Heart left ventricle (tissue), 16 donors: ENCODE results near the gene CDC42EP1. TPM values are rescaled to one million over a fixed set of nuclear protein-coding genes. Genes with fewer than 3 reads are reported as not detected.
A peak's percentile ranks its signal among the peaks of the same experiment; 100 is the strongest.

Experiments used
- ATAC-seq, 4 donors: fragments of 200-7000 bp; cut with Tn5 transposase; one replicate each; pipeline ENCODE4 v1.9.1; 2020 to 2022; ENCODE audit warnings: moderate library complexity in 4 of 4, mild to moderate bottlenecking in 3 of 4, moderate number of reproducible peaks in 1 of 4
- DNase-seq, 5 donors: peaks; one replicate each; pipeline ENCODE4 v3.0.0-alpha.2; 2020
- H3K27ac ChIP-seq, 12 donors: fragments of 200-600 bp; sonication (generic) in 4 of 12; one replicate each; pipeline versions ENCODE4 v1.5.0 to v1.8.0; 2016 to 2022; ENCODE audit warnings: mild to moderate bottlenecking in 2 of 12
- H3K27me3 ChIP-seq, 9 donors: fragments of 200-600 bp; sonication (generic) in 2 of 9; one replicate each; pipeline versions ENCODE4 v1.5.1 to v1.8.0; 2016 to 2022; ENCODE audit warnings: mild to moderate bottlenecking in 3 of 9
- H3K36me3 ChIP-seq, 9 donors: fragments of 200-600 bp; sonication (generic) in 2 of 9; one replicate each; pipeline versions ENCODE4 v1.5.0 to v1.8.0; 2018 to 2022; ENCODE audit warnings: mild to moderate bottlenecking in 2 of 9
- H3K4me1 ChIP-seq, 12 donors: fragments of 200-600 bp; sonication (generic) in 4 of 12; one replicate each; pipeline versions ENCODE4 v1.5.0 to v1.8.0; 2016 to 2022; ENCODE audit warnings: mild to moderate bottlenecking in 3 of 12
- H3K4me3 ChIP-seq, 12 donors: fragments of 200-600 bp; sonication (generic) in 4 of 12; one replicate each; pipeline versions ENCODE4 v1.5.0 to v1.8.0; 2017 to 2022; ENCODE audit warnings: mild to moderate bottlenecking in 9 of 12, moderate library complexity in 4 of 12
- H3K9me3 ChIP-seq, 12 donors: fragments of 200-600 bp; sonication (generic) in 4 of 12; one replicate each; pipeline versions ENCODE4 v1.5.0 to v1.8.0; 2016 to 2022; ENCODE audit warnings: mild to moderate bottlenecking in 1 of 12
- POLR2A ChIP-seq, 2 donors: fragments of 450-650 bp; IDR thresholded peaks; one replicate each; pipeline ENCODE4 v1.6.1; 2017; ENCODE audit warnings: antibody characterized with exemption in 2 of 2, mild to moderate bottlenecking in 2 of 2, moderate library complexity in 2 of 2
- WGBS, 4 donors: extraction: QIAGEN DNeasy Blood & Tissue Kit in 2 of 4; methylation state at CpG; one replicate each; pipeline versions ENCODE4 v1.1.5 to v1.1.7; 2013 to 2018; 5-methylcytosine and 5-hydroxymethylcytosine counted together
- intact Hi-C, 10 donors: fragments of 100-400 bp; cut with DNase I; formaldehyde crosslinking; loops; one replicate each; pipeline versions ENCODE4 v1.11.1 to v1.14.2; 2022
- polyA plus RNA-seq, 2 donors: library from polyadenylated mRNA; stranded (reverse); fragments of 200-250 nt; gene quantifications; one replicate each; pipeline ENCODE4 v1.2.3, GENCODE V29; 2013
- total RNA-seq, 9 donors: library from RNA; depleted of rRNA in 2 of 9; stranded (reverse); fragments of >200 nt in 2 of 9; fragmentation: NEBNext Ultra II Directional in 3 of 9; extraction: Animal tissue kit (Norgen Biotek cat#: 25700) in 3 of 9; gene quantifications; one replicate each; pipeline versions ENCODE4 v1.1.0 to v1.2.4, GENCODE V29; 2016 to 2023
- TF ChIP-seq, protein P1 (sequence below), 12 donors: fragments of 200-600 bp; sonication (generic) in 4 of 12; IDR thresholded peaks; one replicate each; pipeline versions ENCODE4 v1.5.0 to v1.8.0; 2018 to 2022; ENCODE audit warnings: antibody characterized with exemption in 12 of 12, mild to moderate bottlenecking in 5 of 12
- donor health status: ischemic (EF 13 %, LVEDD 7.1; RV severe dilation, severe dysfunction).
- donor health status: healthy with polysubstance abuse.
- donor health status: DM: no; HTN: yes; CAD: no.
- donor health status: DM: no; HTN: no; CAD: no.
- donor health status: ischemic (EF 25% LVEDD 6.9; RV normal size, moderate dysfunction).
- donor health status: ischemic (EF 25% LVEDD 5.7; RV mildly dilated, moderate dysfunction).
- donor health status: healthy.
- donor health status: DM: yes; HTN: yes; CAD: no.
- donor health status: ischemic (EF 35%, LVEDD 5.7; RV mildly dilated, moderate dysfunction).
- donor health status: nonischemic (EF 11% LVEDD 7.7; RV severe dilation, severe dysfunction).
- donor health status: DM: yes; HTN: yes; CAD: no.
- donor health status: PGD.
- donor health status: ischemic (EF 29% LVEDD 5.4; RV normal size, mild dysfunction).
- donor health status: nonischemic (EF 23%, LVEDD 6.1; RV moderate dilation, normal function).

CDC42EP1 gene
- total and polyA plus RNA-seq, 11 donors = 10.4 to 34.9 (median 17.7) TPM

DNA sequence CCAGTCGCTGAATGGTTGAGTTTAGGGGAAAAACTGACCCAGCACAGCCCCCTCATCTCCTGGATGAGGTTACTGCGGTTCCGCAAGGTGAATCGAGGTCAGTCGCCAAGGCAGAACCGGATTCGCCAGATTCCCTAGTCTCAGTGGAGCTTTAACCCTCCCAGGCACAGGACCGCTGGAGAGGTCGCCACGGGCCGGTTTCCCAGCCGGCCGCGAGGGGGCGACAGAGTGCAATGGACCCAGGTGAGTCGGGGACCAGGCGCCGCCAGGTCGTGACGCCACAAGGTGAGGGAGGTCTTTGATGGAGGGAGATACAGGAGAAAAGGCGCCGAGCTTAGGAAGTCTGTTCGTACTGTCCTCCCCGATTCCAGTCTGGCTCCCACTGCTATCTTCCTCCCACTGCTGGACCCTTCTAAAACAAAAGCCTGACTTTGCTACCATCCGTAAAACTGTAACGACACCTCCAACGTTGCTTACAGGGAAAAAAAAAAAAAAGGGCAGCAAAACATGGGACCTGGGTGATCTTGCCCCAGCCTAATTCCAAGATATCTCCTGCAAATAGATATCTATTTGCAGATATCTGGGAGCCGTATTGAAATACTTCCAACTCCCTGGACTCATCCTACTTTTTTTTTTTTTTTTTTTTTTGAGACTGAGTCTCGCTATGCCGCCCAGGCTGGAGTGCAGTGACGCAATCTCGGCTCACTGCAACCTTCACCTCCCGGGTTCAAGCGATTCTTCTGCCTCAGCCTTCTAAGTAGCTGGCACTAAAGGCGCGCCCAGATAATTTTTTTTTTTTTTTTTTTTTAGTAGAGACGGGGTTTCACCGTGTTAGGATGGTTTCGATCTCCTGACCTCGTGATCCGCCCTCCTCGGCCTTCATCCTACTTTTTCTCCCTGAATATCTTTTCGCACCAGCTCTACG lies 47.0 kb downstream of the CDC42EP1 start:
- TF ChIP-seq, protein P1, sequence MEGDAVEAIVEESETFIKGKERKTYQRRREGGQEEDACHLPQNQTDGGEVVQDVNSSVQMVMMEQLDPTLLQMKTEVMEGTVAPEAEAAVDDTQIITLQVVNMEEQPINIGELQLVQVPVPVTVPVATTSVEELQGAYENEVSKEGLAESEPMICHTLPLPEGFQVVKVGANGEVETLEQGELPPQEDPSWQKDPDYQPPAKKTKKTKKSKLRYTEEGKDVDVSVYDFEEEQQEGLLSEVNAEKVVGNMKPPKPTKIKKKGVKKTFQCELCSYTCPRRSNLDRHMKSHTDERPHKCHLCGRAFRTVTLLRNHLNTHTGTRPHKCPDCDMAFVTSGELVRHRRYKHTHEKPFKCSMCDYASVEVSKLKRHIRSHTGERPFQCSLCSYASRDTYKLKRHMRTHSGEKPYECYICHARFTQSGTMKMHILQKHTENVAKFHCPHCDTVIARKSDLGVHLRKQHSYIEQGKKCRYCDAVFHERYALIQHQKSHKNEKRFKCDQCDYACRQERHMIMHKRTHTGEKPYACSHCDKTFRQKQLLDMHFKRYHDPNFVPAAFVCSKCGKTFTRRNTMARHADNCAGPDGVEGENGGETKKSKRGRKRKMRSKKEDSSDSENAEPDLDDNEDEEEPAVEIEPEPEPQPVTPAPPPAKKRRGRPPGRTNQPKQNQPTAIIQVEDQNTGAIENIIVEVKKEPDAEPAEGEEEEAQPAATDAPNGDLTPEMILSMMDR (IDR thresholded peaks at IDR 0.05) = peak; percentile 90 to 98 (median 97)
- no peak for TF ChIP-seq POLR2A (IDR thresholded peaks at IDR 0.05)
- peak overlapping the region; percentile 88 to 98 (median 94) for H3K27ac ChIP-seq
- intact Hi-C loops = no loop called here
- H3K4me1 ChIP-seq = peaks cover 0 to 41% (median 32%) of the 10 kb centered on the region in 12 donors
- no peaks in the 10 kb centered on the region for H3K36me3 ChIP-seq
- ATAC-seq = peak in 3 of 4 donors; percentile 2 to 28 (median 17)
- no peaks in the 10 kb centered on the region for H3K9me3 ChIP-seq
- 3 to 5% (median 3%) methylated on average over 44 of the region's 44 CpGs for WGBS, 4 donors
- peak overlapping the region in 10 of 12 donors; percentile 62 to 99 (median 85) for H3K4me3 ChIP-seq
- H3K27me3 ChIP-seq = no peaks in the 10 kb centered on the region
- peak; percentile 78 to 93 (median 80) for DNase-seq

GRCh38 chr22:37607935-37608476 lies 47.7 kb downstream of the CDC42EP1 start:
- Histone ChIP-seq H3K27me3 (no peaks in the 10 kb centered on the region), H3K9me3 (no peaks in the 10 kb centered on the region), H3K27ac (peak overlapping the region; percentile 88 to 98 (median 94)), H3K4me3 (peak overlapping the region; percentile 62 to 99 (median 82)), H3K36me3 (no peaks in the 10 kb centered on the region), H3K4me1 (peaks cover 0 to 43% (median 32%) of the 10 kb centered on the region in 12 donors)
- ATAC-seq (peak in 1 of 4 donors; percentile 1), DNase-seq (no peak)
- TF ChIP-seq POLR2A (IDR thresholded peaks at IDR 0.05) = no peak
- TF ChIP-seq, protein P1 (IDR thresholded peaks at IDR 0.05) = no peak
- 3 to 4% (median 3%) methylated on average over 15 to 17 of the region's 17 CpGs for WGBS, 4 donors
- intact Hi-C loops = loop anchor here in 1 of 10 donors (2.0 kb wide), 1 partner anchor 67 kb away; the partner anchor contains the start of gene LGALS1

- peak within 1 kb of the TSS; percentile 62 to 99 (median 82) for H3K4me3 ChIP-seq
- ATAC-seq = peak; percentile 91 to 95 (median 92)
- H3K27me3 ChIP-seq = no peaks in the 10 kb centered on the region
- peak within 1 kb of the TSS; percentile 88 to 98 (median 94) for H3K27ac ChIP-seq
- intact Hi-C loops = loop anchor here in 1 of 10 donors (2.0 kb wide), 1 partner anchor 66 kb away; the partner anchor contains the start of gene LGALS1
- H3K4me1 ChIP-seq = peaks cover 0 to 50% (median 32%) of the 10 kb centered on the region in 12 donors
- no peaks in the 10 kb centered on the region for H3K9me3 ChIP-seq
- WGBS, 4 donors = 1 to 2% (median 1%) methylated on average over 12 to 82 of the region's 82 CpGs
- H3K36me3 ChIP-seq = no peaks in the 10 kb centered on the region
- TF ChIP-seq, protein P1 (IDR thresholded peaks at IDR 0.05) = peak in 1 of 12 donors; percentile 16
- peak in 1 of 2 donors; percentile 32 for TF ChIP-seq POLR2A (IDR thresholded peaks at IDR 0.05)
- DNase-seq = peak; percentile 96 to 98 (median 97)
These were observed 48.4 kb downstream of the CDC42EP1 start, which contains the start of gene GGA1 for GRCh38 chr22:37608477-37609239. TSS of gene GGA1 (plus strand) at chr22:37608834. CDS start at chr22:37608861, 27 bp downstream.
